ENCODE measurements around the gene HCAR1.

DNA sequence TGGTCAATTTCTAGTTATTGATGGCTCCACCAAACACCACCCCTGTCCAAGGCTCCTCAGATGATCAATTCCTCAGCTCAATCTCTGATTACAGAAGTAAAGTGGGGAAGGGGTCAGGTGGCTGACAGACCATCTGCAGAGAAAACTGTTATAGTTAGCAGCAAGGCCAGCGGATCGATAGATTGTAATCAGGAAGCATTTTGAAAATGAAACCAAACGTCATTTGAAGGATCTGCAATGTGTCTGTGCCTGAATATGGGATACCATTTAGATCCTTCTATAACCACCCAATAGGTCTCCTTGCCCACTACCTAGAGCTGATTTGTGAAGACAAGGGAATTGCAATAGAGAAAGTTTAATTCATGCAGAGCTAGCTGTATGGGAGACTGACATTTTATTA lies 39.1 kb downstream of the HCAR1 start:
- no peak for TF ChIP-seq CTCF (conservative IDR thresholded peaks at IDR 0.05; ENCODE audit: low read depth, low read length)
- TF ChIP-seq EZH2 (IDR thresholded peaks at IDR 0.05; ENCODE audit: low read length, unreplicated experiment): no peak
